Measurements from ENCODE around the gene JPH2.

JPH2 gene

GRCh38 chr20:44110816-44111568 lies 76.0 kb downstream of the JPH2 start:
- TF ChIP-seq PPARA (CRISPR knock-in tag; IDR thresholded peaks at IDR 0.05; ENCODE audit: borderline replicate concordance), result no peak
- no peak for TF ChIP-seq BACH2 (CRISPR knock-in tag; IDR thresholded peaks at IDR 0.05; ENCODE audit: borderline replicate concordance)
- no peak for TF ChIP-seq PATZ1 (CRISPR knock-in tag; IDR thresholded peaks at IDR 0.05; ENCODE audit: borderline replicate concordance)
- no peak for TF ChIP-seq ESRRG (CRISPR knock-in tag; IDR thresholded peaks at IDR 0.05)
- no peak for TF ChIP-seq TOX (CRISPR knock-in tag; IDR thresholded peaks at IDR 0.05; ENCODE audit: borderline replicate concordance)
- no peak for TF ChIP-seq RARB (CRISPR knock-in tag; IDR thresholded peaks at IDR 0.05)
- no peak for TF ChIP-seq CREB5 (CRISPR knock-in tag; IDR thresholded peaks at IDR 0.05; ENCODE audit: low read depth)
- no peak for TF ChIP-seq SNAI2 (CRISPR knock-in tag; IDR thresholded peaks at IDR 0.05)
- no peak for TF ChIP-seq TSHZ2 (CRISPR knock-in tag; IDR thresholded peaks at IDR 0.05)
- no peak for TF ChIP-seq ZFP30 (CRISPR knock-in tag; IDR thresholded peaks at IDR 0.05)
- TF ChIP-seq TCF4 (CRISPR knock-in tag; IDR thresholded peaks at IDR 0.05; ENCODE audit: borderline replicate concordance), result no peak
- no peak for TF ChIP-seq ZC3H10 (CRISPR knock-in tag; IDR thresholded peaks at IDR 0.05)
- TF ChIP-seq POU6F1 (CRISPR knock-in tag; IDR thresholded peaks at IDR 0.05; ENCODE audit: borderline replicate concordance, low read depth), result no peak
- no peak for TF ChIP-seq GLIS3 (CRISPR knock-in tag; IDR thresholded peaks at IDR 0.05)
- TF ChIP-seq CSDC2 (CRISPR knock-in tag; IDR thresholded peaks at IDR 0.05), result no peak
- no peak for TF ChIP-seq CSRNP3 (CRISPR knock-in tag; IDR thresholded peaks at IDR 0.05)
- no peak for TF ChIP-seq ZNF565 (CRISPR knock-in tag; conservative IDR thresholded peaks at IDR 0.05; ENCODE audit: low read depth)
- TF ChIP-seq ARNTL (CRISPR knock-in tag; IDR thresholded peaks at IDR 0.05; ENCODE audit: borderline replicate concordance, low read depth), result no peak
- TF ChIP-seq OSR1 (CRISPR knock-in tag; IDR thresholded peaks at IDR 0.05), result no peak
- no peak for TF ChIP-seq ZNF8 (CRISPR knock-in tag; IDR thresholded peaks at IDR 0.05)
- no peak for ATAC-seq

- no peak for ATAC-seq
- TF ChIP-seq ISL1 (CRISPR knock-in tag; IDR thresholded peaks at IDR 0.05), result no peak
- no peak for TF ChIP-seq OSR1 (CRISPR knock-in tag; IDR thresholded peaks at IDR 0.05)
- no peak for TF ChIP-seq CSRNP3 (CRISPR knock-in tag; IDR thresholded peaks at IDR 0.05)
- no peak for TF ChIP-seq CREB5 (CRISPR knock-in tag; IDR thresholded peaks at IDR 0.05; ENCODE audit: low read depth)
- no peak for TF ChIP-seq SNAI2 (CRISPR knock-in tag; IDR thresholded peaks at IDR 0.05)
- no peak for TF ChIP-seq BACH2 (CRISPR knock-in tag; IDR thresholded peaks at IDR 0.05; ENCODE audit: borderline replicate concordance)
- no peak for TF ChIP-seq ZNF70 (CRISPR knock-in tag; IDR thresholded peaks at IDR 0.05)
- no peak for TF ChIP-seq CSDC2 (CRISPR knock-in tag; IDR thresholded peaks at IDR 0.05)
- TF ChIP-seq TCF4 (CRISPR knock-in tag; IDR thresholded peaks at IDR 0.05; ENCODE audit: borderline replicate concordance), result no peak
- TF ChIP-seq ESRRG (CRISPR knock-in tag; IDR thresholded peaks at IDR 0.05), result no peak
- TF ChIP-seq ARNTL (CRISPR knock-in tag; IDR thresholded peaks at IDR 0.05; ENCODE audit: borderline replicate concordance, low read depth), result no peak
- no peak for TF ChIP-seq PPARA (CRISPR knock-in tag; IDR thresholded peaks at IDR 0.05; ENCODE audit: borderline replicate concordance)
- TF ChIP-seq ZNF565 (CRISPR knock-in tag; conservative IDR thresholded peaks at IDR 0.05; ENCODE audit: low read depth), result no peak
Measured at GRCh38 chr20:44109951-44110361, 77.0 kb downstream of the JPH2 start.
